Astrocyte of the spinal cord (primary cell): ENCODE data around the gene ARSG.
A peak's percentile ranks its signal among the peaks of the same experiment; 100 is the strongest.
"Not testable (repeated sequence)": the region's sequence is repeated elsewhere in the genome, so short reads cannot be mapped to it uniquely, and the experiment has no call there.

ENCODE experiments used
- DNase-seq: peaks from one replicate; pipeline ENCODE4 v3.0.0; 2011; ENCODE audit warnings: low read depth, low spot score
- H3K4me3 ChIP-seq: 2 replicates; pipeline ENCODE4 v1.5.1; 2011; ENCODE audit warnings: low read depth, mild to moderate bottlenecking, low read length, moderate library complexity
- CTCF ChIP-seq: IDR thresholded peaks from 2 replicates; pipeline ENCODE4 v1.5.1; 2012; ENCODE audit warnings: low read depth, mild to moderate bottlenecking, low read length, inconsistent platforms
- in situ Hi-C: cut with HindIII; loops from 2 replicates; pipeline ENCODE4 v1.10.0; 2017; ENCODE audit warnings: low sequenced_read_pairs

The ARSG gene

DNA sequence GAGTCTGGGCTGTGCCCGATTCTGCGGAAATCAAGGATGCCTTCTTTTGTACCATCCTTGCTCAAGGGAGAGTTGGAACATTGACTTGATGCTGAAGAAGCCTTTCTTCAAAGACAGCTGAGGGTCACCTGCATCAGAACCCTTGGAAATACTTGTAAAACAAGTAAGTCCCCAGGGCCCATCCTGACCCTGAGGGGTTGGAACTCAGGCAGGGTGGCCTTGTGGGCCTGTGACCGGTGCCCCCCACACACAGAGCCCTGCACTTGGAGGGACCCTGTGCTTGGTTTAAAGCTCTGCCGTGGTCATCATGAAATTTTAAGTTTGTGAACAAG, 109.1 kb downstream of the ARSG start:
- DNase-seq = no peak
- in situ Hi-C loops = no loop called here

DNA sequence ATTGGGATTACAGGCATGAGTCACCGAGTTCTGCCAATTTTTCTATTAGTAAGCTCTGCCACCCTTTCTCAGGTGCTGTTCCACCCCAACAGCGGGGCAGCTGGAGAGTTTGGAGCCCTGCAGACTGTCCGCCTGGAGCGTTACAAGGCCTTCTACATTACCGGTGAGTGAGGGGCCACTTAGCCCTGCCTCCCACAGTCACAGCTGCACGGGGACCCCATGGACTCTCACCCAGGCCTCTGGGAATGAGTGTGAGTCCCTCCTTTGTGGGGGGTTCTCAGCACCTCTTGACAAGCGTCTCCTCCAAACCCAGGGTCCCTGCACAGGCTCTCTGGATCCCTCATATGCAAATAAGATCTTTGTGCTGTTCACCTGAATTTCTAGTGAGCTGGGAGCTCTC, 110.0 kb downstream of the ARSG start:
- H3K4me3 ChIP-seq = no peak overlapping the region
- DNase-seq = no peak
- no peak for TF ChIP-seq CTCF
- in situ Hi-C loops = no loop called here

More for the DNA sequence above, 109.1 kb downstream of the ARSG start:
- no peak overlapping the region for H3K4me3 ChIP-seq
- TF ChIP-seq CTCF = no peak

DNA sequence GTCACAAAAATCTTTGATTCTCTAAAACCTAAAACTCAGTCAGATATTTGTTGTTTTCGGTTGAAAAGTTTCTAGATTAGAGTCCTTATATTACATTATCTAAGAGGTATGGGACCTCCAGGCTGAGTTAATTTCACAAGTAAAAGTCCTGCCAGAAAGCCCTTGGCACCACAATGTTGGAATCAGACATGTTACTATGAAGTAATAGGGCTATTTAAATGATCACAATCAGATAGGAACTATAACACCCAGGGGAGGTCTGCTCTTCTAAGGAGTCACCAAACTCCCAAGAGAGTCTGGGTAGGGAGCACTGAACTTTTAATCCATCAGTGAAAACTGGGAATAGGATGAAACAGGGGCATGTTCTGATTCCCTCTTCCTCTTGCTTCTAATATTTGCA, 111.8 kb downstream of the ARSG start:
- in situ Hi-C loops = no loop called here

GRCh38 chr17:68403837-68404236, 112.5 kb downstream of the ARSG start:
- in situ Hi-C loops, DNase-seq: not testable (repeated sequence)

More for the DNA sequence above, 111.8 kb downstream of the ARSG start:
- DNase-seq = no peak
- H3K4me3 ChIP-seq = no peak overlapping the region
- no peak for TF ChIP-seq CTCF

DNA sequence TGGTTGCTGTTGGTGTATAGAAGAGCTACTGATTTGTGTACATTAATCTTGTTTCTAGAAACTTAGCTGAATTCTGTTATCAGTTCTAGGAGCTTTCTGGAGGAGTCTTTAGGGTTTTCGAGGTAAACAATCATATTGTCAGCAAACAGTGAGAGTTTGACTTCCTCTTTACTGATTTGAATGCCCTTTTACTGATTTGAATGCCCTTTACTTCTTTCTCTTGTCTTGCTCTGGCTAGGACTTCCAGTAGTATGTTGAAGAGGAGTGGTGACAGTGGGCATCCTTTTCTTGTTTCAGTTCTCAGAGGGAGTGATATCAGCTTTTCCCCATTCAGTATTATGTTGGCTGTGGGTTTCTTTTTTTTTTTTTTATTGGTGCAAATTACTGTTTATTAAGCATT, 116.4 kb downstream of the ARSG start:
- in situ Hi-C loops, H3K4me3 ChIP-seq, DNase-seq: not testable (repeated sequence)

More at GRCh38 chr17:68403837-68404236, 112.5 kb downstream of the ARSG start:
- not testable (repeated sequence) for H3K4me3 ChIP-seq

- peak overlapping the region; percentile 32 for H3K4me3 ChIP-seq
- DNase-seq = peak; percentile 14
- in situ Hi-C loops = not testable (repeated sequence)
Measured at GRCh38 chr17:68413597-68414560, 122.6 kb downstream of the ARSG start.

GRCh38 chr17:68414901-68415300, 123.6 kb downstream of the ARSG start:
- DNase-seq, in situ Hi-C loops: not testable (repeated sequence)

GRCh38 chr17:68417317-68417716, 126.0 kb downstream of the ARSG start:
- TF ChIP-seq CTCF = no peak
- DNase-seq = no peak
- H3K4me3 ChIP-seq = no peak overlapping the region
- in situ Hi-C loops = no loop called here

More at GRCh38 chr17:68414901-68415300, 123.6 kb downstream of the ARSG start:
- not testable (repeated sequence) for H3K4me3 ChIP-seq
